GM19043 (cell line): ENCODE results near the gene RAC2.

ENCODE experiments used
- ATAC-seq: cut with Tn5 transposase; IDR thresholded peaks from one replicate; pipeline ENCODE4 v1.9.1; 2021; ENCODE audit warnings: low read depth; ENCODE audit not compliant: unreplicated experiment

The RAC2 gene

GRCh38 chr22:37224757-37225420 lies 19.2 kb downstream of the RAC2 start:
- no peak for ATAC-seq

GRCh38 chr22:37223965-37224551 lies 20.0 kb downstream of the RAC2 start:
- ATAC-seq = no peak

GRCh38 chr22:37222440-37222971 lies 21.6 kb downstream of the RAC2 start:
- no peak for ATAC-seq

GRCh38 chr22:37221424-37222333 lies 22.4 kb downstream of the RAC2 start:
- no peak for ATAC-seq

- no peak for ATAC-seq
Observed at GRCh38 chr22:37220543-37220981, 23.5 kb downstream of the RAC2 start.

- ATAC-seq = no peak
Observed at GRCh38 chr22:37219533-37219932, 24.5 kb downstream of the RAC2 start.

- ATAC-seq = peak; percentile 68
Observed at GRCh38 chr22:37218771-37219411, 25.2 kb downstream of the RAC2 start.

GRCh38 chr22:37218399-37218770 lies 25.7 kb downstream of the RAC2 start:
- ATAC-seq = no peak

GRCh38 chr22:37215890-37216289 lies 28.2 kb downstream of the RAC2 start:
- no peak for ATAC-seq

GRCh38 chr22:37214731-37215030 lies 29.4 kb downstream of the RAC2 start:
- ATAC-seq = no peak

GRCh38 chr22:37213941-37214730 lies 29.9 kb downstream of the RAC2 start:
- ATAC-seq = no peak

GRCh38 chr22:37213218-37213855 lies 30.7 kb downstream of the RAC2 start:
- ATAC-seq = no peak

- no peak for ATAC-seq
Observed at GRCh38 chr22:37212174-37212906, 31.7 kb downstream of the RAC2 start, which contains the start of gene SSTR3. SSTR3 (minus strand) TSS chr22:37212477; CDS start chr22:37207803, 4,674 bp downstream.

- ATAC-seq = no peak
Observed at GRCh38 chr22:37211866-37212173, 32.2 kb downstream of the RAC2 start.

- no peak for ATAC-seq
Observed at GRCh38 chr22:37211075-37211865, 32.8 kb downstream of the RAC2 start.

- no peak for ATAC-seq
Observed at GRCh38 chr22:37210041-37210803, 33.8 kb downstream of the RAC2 start.

GRCh38 chr22:37209140-37209845 lies 34.8 kb downstream of the RAC2 start:
- ATAC-seq = no peak
